Fibroblast of lung (primary cell): ENCODE data around the gene SPANXN3. TPM values are rescaled to one million over a fixed set of nuclear protein-coding genes. Genes with fewer than 3 reads are reported as not detected.
"Not testable (repeated sequence)": the region's sequence is repeated elsewhere in the genome, so short reads cannot be mapped to it uniquely, and the experiment has no call there.

Source experiments
- DNase-seq, 2 donors: peaks; one replicate each; pipeline versions ENCODE4 v3.0.0 to v3.0.0-alpha.2; 2010; ENCODE audit warnings: low read depth in 2 of 2
- H2AFZ ChIP-seq: 2 replicates; pipeline ENCODE4 v1.5.1; 2012; ENCODE audit warnings: low read length, control low read depth, inconsistent platforms
- H3K27ac ChIP-seq: 2 replicates; pipeline ENCODE4 v1.5.1; 2011; ENCODE audit warnings: low read length, control low read depth; ENCODE audit not compliant: insufficient read depth
- H3K27me3 ChIP-seq: 2 replicates; pipeline ENCODE4 v1.5.1; 2011; ENCODE audit warnings: mild to moderate bottlenecking, low read length; ENCODE audit not compliant: control insufficient read depth, insufficient read depth
- H3K36me3 ChIP-seq: 2 replicates; pipeline ENCODE4 v1.5.1; 2011; ENCODE audit warnings: low read length; ENCODE audit not compliant: control insufficient read depth, insufficient read depth
- H3K4me1 ChIP-seq: 2 replicates; pipeline ENCODE4 v1.5.1; 2011; ENCODE audit warnings: low read length; ENCODE audit not compliant: control insufficient read depth, insufficient read depth; ENCODE audit errors: extremely low read depth
- H3K4me2 ChIP-seq: 2 replicates; pipeline ENCODE4 v1.5.1; 2011; ENCODE audit warnings: low read length, control low read depth; ENCODE audit not compliant: insufficient read depth; ENCODE audit errors: extremely low read depth
- H3K4me3 ChIP-seq, 4 experiments: fragments of 200-600 bp in 1 of 4; sonication (generic) in 1 of 4; replicated peaks in 1 of 4; 2 replicates each; pipeline ENCODE4 v1.5.1; 2011 to 2016; ENCODE audit warnings: low read length in 4 of 4, low read depth in 3 of 4, mild to moderate bottlenecking in 3 of 4, control low read depth in 2 of 4, inconsistent platforms in 1 of 4, mixed read lengths in 1 of 4; ENCODE audit not compliant: insufficient read depth in 1 of 4; ENCODE audit errors: control extremely low read depth in 1 of 4
- H3K79me2 ChIP-seq: 2 replicates; pipeline ENCODE4 v1.5.1; 2012; ENCODE audit warnings: mild to moderate bottlenecking, low read length, inconsistent platforms; ENCODE audit not compliant: control insufficient read depth, insufficient read depth
- H3K9ac ChIP-seq: 2 replicates; pipeline ENCODE4 v1.5.1; 2011; ENCODE audit warnings: mild to moderate bottlenecking, low read length, control low read depth; ENCODE audit not compliant: insufficient read depth
- H3K9me3 ChIP-seq: 2 replicates; pipeline ENCODE4 v1.5.1; 2012; ENCODE audit warnings: low read depth, low read length; ENCODE audit not compliant: control insufficient read depth, insufficient read depth
- H4K20me1 ChIP-seq: 2 replicates; pipeline ENCODE4 v1.5.1; 2011; ENCODE audit warnings: low read length; ENCODE audit not compliant: control insufficient read depth, insufficient read depth; ENCODE audit errors: extremely low read depth
- EZH2 ChIP-seq: IDR thresholded peaks from 2 replicates; pipeline ENCODE4 v1.5.1; 2012; ENCODE audit warnings: low read length, control low read depth, mild to moderate bottlenecking; ENCODE audit errors: missing control alignments
- polyA minus RNA-seq: library from RNA; depleted of rRNA, polyadenylated mRNA; stranded (reverse); fragments of >200 nt; gene quantifications from 2 replicates; pipeline ENCODE4 v1.2.3, GENCODE V29; 2011; ENCODE audit warnings: low replicate concordance
- polyA plus RNA-seq, 2 donors: library from polyadenylated mRNA; depleted of rRNA in 1 of 2; stranded (reverse) in 1 of 2; unstranded in 1 of 2; fragments of >200 nt; gene quantifications; 2 replicates each; pipeline ENCODE4 v1.2.1, GENCODE V29; 2011 to 2012; ENCODE audit warnings: missing spikeins in 1 of 2
- total RNA-seq: library from RNA; depleted of rRNA; stranded (reverse); fragments of >200 nt; gene quantifications from 2 replicates; pipeline ENCODE4 v1.2.1, GENCODE V29; 2014
- TF ChIP-seq, protein P1 (sequence below), 2 donors: IDR thresholded peaks in 1 of 2; conservative IDR thresholded peaks in 1 of 2; 1 replicate in 1 of 2; 2 replicates in 1 of 2; pipeline ENCODE4 v1.5.1; 2011 to 2012; ENCODE audit warnings: low read length in 2 of 2, control low read depth in 1 of 2, inconsistent platforms in 1 of 2, low read depth in 1 of 2, mild to moderate bottlenecking in 1 of 2

Gene SPANXN3, protein sequence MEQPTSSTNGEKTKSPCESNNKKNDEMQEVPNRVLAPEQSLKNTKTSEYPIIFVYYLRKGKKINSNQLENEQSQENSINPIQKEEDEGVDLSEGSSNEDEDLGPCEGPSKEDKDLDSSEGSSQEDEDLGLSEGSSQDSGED
- not detected in 2 replicates for total RNA-seq
- polyA plus RNA-seq = not detected in 2 replicates
- polyA plus RNA-seq (2012) = not detected in 2 replicates
- not detected in 2 replicates for polyA minus RNA-seq

DNA sequence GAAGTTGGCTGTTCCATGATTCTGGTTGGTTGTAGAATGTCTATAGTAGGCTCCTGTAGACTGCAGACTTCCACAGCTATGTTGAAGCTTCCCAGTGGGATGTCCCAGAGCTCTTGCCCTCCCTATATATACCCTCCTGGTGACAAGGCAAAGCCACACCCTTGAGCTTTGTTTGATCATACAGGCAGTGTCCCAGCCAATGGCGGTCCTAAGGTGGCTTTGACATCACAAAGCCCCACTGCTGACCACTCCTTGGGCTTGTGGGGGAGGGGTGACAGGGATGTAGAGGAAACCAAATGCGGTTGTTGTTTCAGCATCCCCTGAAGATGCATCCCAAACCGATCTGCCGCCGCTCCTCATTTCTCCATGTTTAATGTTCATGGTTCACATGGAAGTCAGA, at the start of gene SPANXN3:
Gene SPANXN3, minus strand, starts transcription at position 101 of the 400 bp plus-strand sequence. Its CDS starts 84 bp downstream, at position 17.
- not testable (repeated sequence) for H3K36me3 ChIP-seq, H3K4me3 ChIP-seq, H3K4me1 ChIP-seq, H2AFZ ChIP-seq, DNase-seq, H3K27me3 ChIP-seq, H3K9me3 ChIP-seq, H3K79me2 ChIP-seq, H3K9ac ChIP-seq, H3K4me2 ChIP-seq, H3K27ac ChIP-seq, H4K20me1 ChIP-seq

DNA sequence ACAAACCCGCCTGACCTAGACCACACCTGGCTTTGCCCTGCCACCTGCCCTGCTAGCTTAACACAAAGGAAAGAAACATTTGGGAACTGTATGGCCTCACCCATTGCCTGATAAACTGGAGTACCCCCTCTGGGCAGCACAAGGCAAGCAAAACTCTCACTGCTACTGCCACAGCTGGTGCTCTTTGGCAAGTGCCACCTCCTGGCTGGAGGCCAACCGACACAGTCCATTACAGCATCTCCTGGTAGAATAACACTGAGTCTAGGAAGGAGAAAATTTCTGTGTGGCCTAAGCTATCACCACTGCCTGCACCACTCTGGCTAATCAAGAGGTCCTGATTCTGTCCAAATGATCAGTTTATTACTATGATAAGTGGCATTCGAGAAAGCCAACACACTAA, 18.9 kb upstream of the SPANXN3 start:
- no peak for TF ChIP-seq EZH2
- TF ChIP-seq, protein P1, sequence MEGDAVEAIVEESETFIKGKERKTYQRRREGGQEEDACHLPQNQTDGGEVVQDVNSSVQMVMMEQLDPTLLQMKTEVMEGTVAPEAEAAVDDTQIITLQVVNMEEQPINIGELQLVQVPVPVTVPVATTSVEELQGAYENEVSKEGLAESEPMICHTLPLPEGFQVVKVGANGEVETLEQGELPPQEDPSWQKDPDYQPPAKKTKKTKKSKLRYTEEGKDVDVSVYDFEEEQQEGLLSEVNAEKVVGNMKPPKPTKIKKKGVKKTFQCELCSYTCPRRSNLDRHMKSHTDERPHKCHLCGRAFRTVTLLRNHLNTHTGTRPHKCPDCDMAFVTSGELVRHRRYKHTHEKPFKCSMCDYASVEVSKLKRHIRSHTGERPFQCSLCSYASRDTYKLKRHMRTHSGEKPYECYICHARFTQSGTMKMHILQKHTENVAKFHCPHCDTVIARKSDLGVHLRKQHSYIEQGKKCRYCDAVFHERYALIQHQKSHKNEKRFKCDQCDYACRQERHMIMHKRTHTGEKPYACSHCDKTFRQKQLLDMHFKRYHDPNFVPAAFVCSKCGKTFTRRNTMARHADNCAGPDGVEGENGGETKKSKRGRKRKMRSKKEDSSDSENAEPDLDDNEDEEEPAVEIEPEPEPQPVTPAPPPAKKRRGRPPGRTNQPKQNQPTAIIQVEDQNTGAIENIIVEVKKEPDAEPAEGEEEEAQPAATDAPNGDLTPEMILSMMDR (conservative IDR thresholded peaks at IDR 0.05 in 1 of 2, IDR thresholded peaks at IDR 0.05 in 1 of 2; ENCODE audit: low read depth in 1 of 2, low read length in 2 of 2) = no peak
- no peak overlapping the region for H3K4me3 ChIP-seq

DNA sequence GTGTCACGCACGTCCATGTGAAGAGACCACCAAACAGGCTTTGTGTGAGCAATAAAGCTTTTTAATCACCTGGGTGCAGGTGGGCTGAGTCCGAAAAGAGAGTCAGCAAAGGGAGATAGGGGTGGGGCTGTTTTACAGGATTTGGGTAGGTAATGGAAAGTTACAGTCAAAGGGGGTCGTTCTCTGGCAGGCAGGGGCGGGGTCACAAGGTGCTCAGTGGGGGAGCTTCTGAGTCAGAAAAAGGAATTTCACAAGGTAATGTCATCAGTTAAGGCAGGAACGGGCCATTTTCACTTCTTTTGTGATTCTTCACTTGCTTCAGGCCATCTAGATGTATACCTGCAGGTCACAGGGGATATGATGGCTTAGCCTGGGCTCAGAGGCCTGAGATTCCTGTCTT, 15.1 kb downstream of the SPANXN3 start:
- H3K36me3 ChIP-seq, H3K9ac ChIP-seq, H3K9me3 ChIP-seq, H3K27ac ChIP-seq, DNase-seq, H3K27me3 ChIP-seq, H2AFZ ChIP-seq, H3K4me1 ChIP-seq, H3K79me2 ChIP-seq, H3K4me3 ChIP-seq, H3K4me2 ChIP-seq, H4K20me1 ChIP-seq: not testable (repeated sequence)

More for the DNA sequence above, 18.9 kb upstream of the SPANXN3 start:
- Histone ChIP-seq H3K27me3 (no peaks in the 10 kb centered on the region), H2AFZ (no peak overlapping the region), H3K4me1 (no peaks in the 10 kb centered on the region), H3K9me3 (no peaks in the 10 kb centered on the region), H3K9ac (no peak overlapping the region), H4K20me1 (no peaks in the 10 kb centered on the region), H3K36me3 (no peaks in the 10 kb centered on the region), H3K4me2 (no peak overlapping the region), H3K79me2 (no peaks in the 10 kb centered on the region), H3K27ac (no peak overlapping the region)
- no peak for DNase-seq

DNA sequence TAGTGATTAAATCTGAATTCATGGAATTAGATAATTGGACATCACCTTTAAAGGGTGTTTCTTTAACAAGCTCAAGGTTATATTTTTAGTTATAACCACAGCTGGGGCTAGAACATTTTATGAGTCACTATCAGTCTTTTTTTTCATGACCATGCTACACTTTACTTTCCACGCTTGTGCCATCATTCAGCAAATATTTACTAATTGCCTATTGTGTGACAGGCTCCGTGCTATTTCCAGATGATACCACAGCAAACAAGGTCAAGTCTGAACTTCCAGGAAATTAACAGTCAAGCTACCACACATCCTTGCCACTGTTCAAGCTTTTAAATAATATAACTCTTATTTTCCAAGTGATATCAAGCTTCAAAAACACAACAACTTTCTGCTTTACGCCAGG, 16.5 kb downstream of the SPANXN3 start:
- Histone ChIP-seq H2AFZ (no peak overlapping the region), H4K20me1 (no peaks in the 10 kb centered on the region), H3K4me1 (no peaks in the 10 kb centered on the region), H3K9ac (no peak overlapping the region), H3K27ac (no peak overlapping the region), H3K79me2 (no peaks in the 10 kb centered on the region), H3K36me3 (no peaks in the 10 kb centered on the region), H3K27me3 (no peaks in the 10 kb centered on the region), H3K4me3 (no peak overlapping the region), H3K4me2 (no peak overlapping the region), H3K9me3 (no peaks in the 10 kb centered on the region)
- no peak for DNase-seq
- no peak for TF ChIP-seq EZH2
- TF ChIP-seq, protein P1 (conservative IDR thresholded peaks at IDR 0.05 in 1 of 2, IDR thresholded peaks at IDR 0.05 in 1 of 2; ENCODE audit: low read depth in 1 of 2, low read length in 2 of 2) = no peak
